H1 (cell line): ENCODE results near the gene SPC24. TPM values are rescaled to one million over a fixed set of nuclear protein-coding genes. Genes with fewer than 3 reads are reported as not detected.

Source experiments
- CTCF ChIA-PET: fragments of 300-600 bp; sonication (Branson Sonifier 250); formaldehyde crosslinking; loops from one replicate; lab custom pipeline; 2021; ENCODE audit not compliant: partially characterized antibody; lab: Charles Lee
- POLR2A ChIA-PET: fragments of 300-600 bp; sonication (Branson Sonifier 250); formaldehyde crosslinking; loops from one replicate; lab custom pipeline; 2021; ENCODE audit warnings: inconsistent platforms; ENCODE audit not compliant: partially characterized antibody; lab: Charles Lee
- DNase-seq, 2 experiments: peaks; one replicate each; pipeline versions ENCODE4 v3.0.0 to v3.0.0-alpha.2; 2010 to 2022; ENCODE audit warnings: low spot score in 2 of 2, low read depth in 1 of 2, mixed read lengths in 1 of 2
- FAIRE-seq: peaks from 2 replicates; lab custom pipeline; 2011; peaks lifted over from hg19 to GRCh38; lab: Jason Lieb, UNC
- H2AFZ ChIP-seq: 2 replicates; pipeline ENCODE4 v1.8.1; 2012; ENCODE audit warnings: low read length, inconsistent platforms
- H2AK5ac ChIP-seq: 2 replicates; pipeline ENCODE4 v1.6.1; 2013; ENCODE audit warnings: low read depth, low read length
- H2BK120ac ChIP-seq: replicated peaks from 2 replicates; pipeline ENCODE3; 2013; ENCODE audit warnings: low read depth, low read length, inconsistent platforms
- H2BK12ac ChIP-seq: 2 replicates; pipeline ENCODE4 v1.6.1; 2013; ENCODE audit warnings: low read depth, low read length
- H2BK15ac ChIP-seq: 2 replicates; pipeline ENCODE4 v1.6.1; 2013; ENCODE audit warnings: low read length
- H2BK20ac ChIP-seq: 2 replicates; pipeline ENCODE4 v1.6.1; 2013; ENCODE audit warnings: low read length
- H2BK5ac ChIP-seq: 2 replicates; pipeline ENCODE4 v1.6.1; 2013; ENCODE audit warnings: low read depth, low read length
- H3K14ac ChIP-seq: 2 replicates; pipeline ENCODE4 v1.6.1; 2013; ENCODE audit warnings: inconsistent platforms; ENCODE audit not compliant: insufficient read length
- H3K18ac ChIP-seq: 2 replicates; pipeline ENCODE4 v1.6.1; 2013; ENCODE audit warnings: low read length; ENCODE audit errors: extremely low read depth
- H3K23ac ChIP-seq: 2 replicates; pipeline ENCODE4 v1.6.1; 2013; ENCODE audit warnings: inconsistent platforms; ENCODE audit not compliant: insufficient read length
- H3K23me2 ChIP-seq: 2 replicates; pipeline ENCODE4 v1.6.1; 2013; ENCODE audit warnings: low read depth, low read length
- H3K27ac ChIP-seq: 2 replicates; pipeline ENCODE4 v1.6.1; 2011; ENCODE audit warnings: low read depth, low read length, inconsistent platforms
- H3K27me3 ChIP-seq, 4 experiments: replicated peaks in 1 of 4; 1 replicate in 1 of 4; 2 replicates in 3 of 4; pipeline versions ENCODE4 v1.6.1 to v1.8.1; 2011 to 2013; ENCODE audit warnings: low read length in 3 of 4, mild to moderate bottlenecking in 3 of 4, inconsistent platforms in 2 of 4, mixed read lengths in 2 of 4, moderate library complexity in 1 of 4; ENCODE audit not compliant: control insufficient read depth in 3 of 4, insufficient read depth in 3 of 4; ENCODE audit errors: extremely low read depth in 1 of 4
- H3K36me3 ChIP-seq, 4 experiments: 2 replicates each; pipeline versions ENCODE4 v1.6.1 to v1.8.1; 2011 to 2013; ENCODE audit warnings: mild to moderate bottlenecking in 4 of 4, low read length in 3 of 4, moderate library complexity in 2 of 4, control low read depth in 1 of 4, inconsistent platforms in 1 of 4; ENCODE audit not compliant: insufficient read depth in 4 of 4, control insufficient read depth in 2 of 4
- H3K4ac ChIP-seq: replicated peaks from 2 replicates; pipeline ENCODE3; 2013; ENCODE audit warnings: low read length, low read depth, mixed read lengths, inconsistent platforms; ENCODE audit not compliant: insufficient read length
- H3K4me1 ChIP-seq, 4 experiments: replicated peaks in 1 of 4; 1 replicate in 1 of 4; 2 replicates in 3 of 4; pipeline versions ENCODE4 v1.6.1 to v1.8.1; 2011 to 2013; ENCODE audit warnings: low read length in 3 of 4, inconsistent platforms in 2 of 4, mixed read lengths in 1 of 4; ENCODE audit not compliant: insufficient read depth in 4 of 4, control insufficient read depth in 3 of 4
- H3K4me2 ChIP-seq, 2 experiments: 2 replicates each; pipeline versions ENCODE4 v1.6.1 to v1.8.1; 2011 to 2013; ENCODE audit warnings: low read depth in 2 of 2, low read length in 2 of 2, control low read depth in 1 of 2, inconsistent platforms in 1 of 2, mild to moderate bottlenecking in 1 of 2; ENCODE audit not compliant: insufficient read depth in 1 of 2
- H3K4me3 ChIP-seq, 4 experiments: fragments of 200-600, 300-600 bp in 1 of 4; sonication (generic), shearing (Covaris generic), sonication (Bioruptor Twin) in 1 of 4; 2 replicates each; pipeline versions ENCODE4 v1.5.1 to v1.8.1; 2011 to 2016; ENCODE audit warnings: low read length in 4 of 4, low read depth in 3 of 4, control low read depth in 2 of 4, inconsistent platforms in 2 of 4, mild to moderate bottlenecking in 2 of 4, mixed read lengths in 1 of 4, moderate library complexity in 1 of 4; ENCODE audit not compliant: insufficient read depth in 2 of 4; ENCODE audit errors: extremely low read depth in 1 of 4
- H3K56ac ChIP-seq: replicated peaks from 2 replicates; pipeline ENCODE3; 2013; ENCODE audit warnings: low read depth, mild to moderate bottlenecking, mixed read lengths, low read length, inconsistent platforms; ENCODE audit not compliant: insufficient read length
- H3K79me1 ChIP-seq: 2 replicates; pipeline ENCODE4 v1.6.1; 2013; ENCODE audit warnings: low read depth, low read length, control low read depth
- H3K79me2 ChIP-seq, 2 experiments: 2 replicates each; pipeline versions ENCODE4 v1.6.1 to v1.8.1; 2012 to 2013; ENCODE audit warnings: low read length in 2 of 2, mild to moderate bottlenecking in 2 of 2, inconsistent platforms in 1 of 2; ENCODE audit not compliant: insufficient read depth in 2 of 2, control insufficient read depth in 1 of 2
- H3K9ac ChIP-seq, 4 experiments: replicated peaks in 1 of 4; 1 replicate in 1 of 4; 2 replicates in 3 of 4; pipeline versions ENCODE4 v1.6.1 to v1.8.1; 2011 to 2013; ENCODE audit warnings: low read depth in 3 of 4, low read length in 3 of 4, control low read depth in 2 of 4, mild to moderate bottlenecking in 2 of 4, moderate library complexity in 2 of 4, inconsistent platforms in 1 of 4; ENCODE audit errors: extremely low read depth in 1 of 4
- H3K9me3 ChIP-seq, 2 experiments: 2 replicates each; pipeline versions ENCODE4 v1.6.1 to v1.8.1; 2012 to 2013; ENCODE audit warnings: mild to moderate bottlenecking in 2 of 2, moderate library complexity in 2 of 2, control low read depth in 1 of 2, inconsistent platforms in 1 of 2, low read depth in 1 of 2, low read length in 1 of 2, mixed read lengths in 1 of 2; ENCODE audit not compliant: insufficient read depth in 2 of 2
- H4K20me1 ChIP-seq, 2 experiments: replicated peaks in 1 of 2; 2 replicates each; pipeline versions ENCODE3 to v1.8.1; 2011 to 2013; ENCODE audit warnings: inconsistent platforms in 2 of 2, low read length in 2 of 2, mild to moderate bottlenecking in 1 of 2; ENCODE audit not compliant: insufficient read depth in 2 of 2, control insufficient read depth in 1 of 2
- H4K5ac ChIP-seq: 2 replicates; pipeline ENCODE4 v1.6.1; 2013; ENCODE audit warnings: low read length, low read depth, mixed read lengths, inconsistent platforms; ENCODE audit not compliant: insufficient read length
- H4K8ac ChIP-seq: 2 replicates; pipeline ENCODE4 v1.8.0; 2013; ENCODE audit warnings: mild to moderate bottlenecking, moderate library complexity, low read length, inconsistent platforms; ENCODE audit not compliant: insufficient read depth; ENCODE audit errors: extremely low read depth
- H4K91ac ChIP-seq: replicated peaks from 2 replicates; pipeline ENCODE3; 2013; ENCODE audit warnings: low read length, mixed read lengths, inconsistent platforms; ENCODE audit not compliant: insufficient read length
- KDM1A ChIP-seq: fragments of 200-600, 300-600 bp; sonication (generic); IDR thresholded peaks from 2 replicates; pipeline ENCODE4 v1.7.1; 2016; ENCODE audit warnings: mild to moderate bottlenecking, low read length, borderline replicate concordance
- SP1 ChIP-seq: IDR thresholded peaks from 2 replicates; pipeline ENCODE4 v1.6.1; 2011; ENCODE audit warnings: low read depth, low read length
- TBP ChIP-seq: IDR thresholded peaks from 2 replicates; pipeline ENCODE4 v1.6.1; 2011; ENCODE audit warnings: low read depth, low read length, improper control_type of control experiment
- WGBS, 2 experiments: shearing (Covaris generic) in 1 of 2; methylation state at CpG; one replicate each; pipeline versions ENCODE4 v1.1.6 to v1.1.7; 2013 to 2015; ENCODE audit warnings: low lambda C conversion rate in 2 of 2, mixed read lengths in 2 of 2, inconsistent platforms in 1 of 2, low coverage in 1 of 2, missing lambda C conversion rate in 1 of 2; ENCODE audit not compliant: insufficient replicate concordance in 2 of 2, insufficient coverage in 1 of 2, insufficient read length in 1 of 2; ENCODE audit errors: extremely low coverage in 1 of 2, missing lambda C conversion rate in 1 of 2; 5-methylcytosine and 5-hydroxymethylcytosine counted together
- polyA plus RNA-seq, 7 experiments: library from polyadenylated mRNA; depleted of rRNA in 3 of 7; stranded (reverse) in 5 of 7; unstranded in 2 of 7; fragments of >200 nt in 5 of 7; fragments of 200-250 nt in 2 of 7; gene quantifications; 1 replicate in 5 of 7; 2 replicates in 1 of 7; 4 replicates in 1 of 7; pipeline versions ENCODE4 v1.2.1 to v1.2.3, GENCODE V29; 2011 to 2013; ENCODE audit warnings: missing spikeins in 2 of 7, mixed read lengths in 2 of 7
- total RNA-seq: library from RNA; stranded (reverse); fragmentation: NEBNext Ultra II Directional; extraction: Animal tissue kit (Norgen Biotek cat#: 25700); gene quantifications from 2 replicates; pipeline ENCODE4 v1.2.1, GENCODE V29; 2021

The SPC24 gene
- total and polyA plus RNA-seq, 2 of the 8 experiments (the other 6 are each of a cell fraction or from before 2014, with no cell fraction given): 17.7 to 42.4 TPM

DNA sequence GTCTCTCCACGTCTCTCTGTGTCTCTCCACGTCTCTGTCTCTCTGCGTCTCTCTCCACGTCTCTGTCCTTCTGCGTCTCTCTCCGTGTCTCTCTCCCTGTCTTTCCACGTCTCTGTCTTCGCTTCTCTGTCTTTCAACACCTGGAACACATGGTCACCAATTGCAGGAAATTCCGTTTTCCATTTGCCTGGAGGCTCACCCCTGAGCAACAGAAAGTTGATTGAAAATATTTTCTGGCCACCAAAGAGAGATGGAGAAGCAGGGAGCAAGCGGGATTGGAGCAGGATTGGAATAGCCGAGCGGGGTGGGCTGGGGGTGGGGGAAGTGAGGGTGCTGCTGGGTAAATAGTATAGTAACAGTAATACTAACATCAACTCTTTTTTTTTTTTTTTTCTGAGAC lies 40.1 kb upstream of the SPC24 start:
- Histone ChIP-seq H3K79me2 (no peaks in the 10 kb centered on the region), H4K91ac (no peak overlapping the region), H3K9me3 (no peaks in the 10 kb centered on the region), H3K18ac (no peak overlapping the region; the same call in 1 of the 2 replicates), H2BK5ac (no peak overlapping the region), H2BK20ac (peak overlapping the region; percentile 98; the same call in 1 of the 2 replicates), H2AK5ac (peak overlapping the region; percentile 82; the same call in 1 of the 2 replicates), H4K20me1 (no peaks in the 10 kb centered on the region), H2BK12ac (peak overlapping the region; percentile 23; the same call in 1 of the 2 replicates), H3K4me1 (peaks cover 0 to 3% (median 2%) of the 10 kb centered on the region in 4 experiments; a peak in 4 of 7 replicates), H3K9ac (no peak overlapping the region), H3K14ac (no peak overlapping the region), H3K23me2 (peaks cover 6% of the 10 kb centered on the region; the same call in 1 of the 2 replicates), H3K4me3 (no peak overlapping the region), H3K36me3 (peaks cover 2 to 24% (median 10%) of the 10 kb centered on the region in 4 experiments; a peak in 6 of 8 replicates), H4K8ac (peak overlapping the region; percentile 9; the same call in 1 of the 2 replicates), H2AFZ (no peak overlapping the region), H3K79me1 (no peaks in the 10 kb centered on the region; the same call in 1 of the 2 replicates), H2BK120ac (no peak overlapping the region), H3K4me2 (peak overlapping the region in 1 of 2 experiments; percentile 54; a peak in 2 of 4 replicates), H3K27ac (no peak overlapping the region), H2BK15ac (peak overlapping the region; percentile 92; the same call in 1 of the 2 replicates), H3K4ac (no peak overlapping the region), H3K23ac (no peak overlapping the region), H4K5ac (no peak overlapping the region), H3K27me3 (no peaks in the 10 kb centered on the region), H3K56ac (no peak overlapping the region)
- CTCF ChIA-PET: no interaction called here
- POLR2A ChIA-PET: interaction anchor here (0.6 to 2.1 kb wide), 3 partner anchors 9 to 37 kb away, joined by 4 to 5 read pairs (median 4); no protein-coding TSS in a partner anchor
- FAIRE-seq (no peak), DNase-seq (no peak)
- WGBS, 2 experiments: 77% methylated on average over 12 of the region's 12 CpGs; no CpG with 5 or more reads in 1 of the 2 experiments
- TF ChIP-seq TBP: no peak
- TF ChIP-seq KDM1A: 0 out of 2 replicates have a peak, but pooled peaks have one; percentile 1
- no peak for TF ChIP-seq SP1
